KOPT-K1 (cell line): ENCODE results near the gene SLIT1.

Experiments used
- H3K27ac ChIP-seq: fragments of 200-600 bp; sonication (generic); 2 replicates; pipeline ENCODE4 v1.5.1; 2016; ENCODE audit warnings: antibody characterized with exemption, mild to moderate bottlenecking, low read depth, low read length; ENCODE audit not compliant: poor library complexity, severe bottlenecking
- H3K36me3 ChIP-seq: fragments of 200-600 bp; sonication (generic); 2 replicates; pipeline ENCODE4 v1.5.1; 2017; ENCODE audit warnings: antibody characterized with exemption, mild to moderate bottlenecking, low read length, moderate library complexity; ENCODE audit not compliant: insufficient read depth
- H3K9me3 ChIP-seq: fragments of 200-600 bp; sonication (generic); 2 replicates; pipeline ENCODE4 v1.5.1; 2017; ENCODE audit warnings: antibody characterized with exemption, low read length, mild to moderate bottlenecking; ENCODE audit not compliant: insufficient read depth, poor library complexity, severe bottlenecking

Gene SLIT1

GRCh38 chr10:97013983-97014382, 171.8 kb downstream of the SLIT1 start:
- H3K9me3 ChIP-seq = no peaks in the 10 kb centered on the region
- H3K27ac ChIP-seq = no peak overlapping the region
- peaks cover 81% of the 10 kb centered on the region for H3K36me3 ChIP-seq

- Histone ChIP-seq H3K9me3 (no peaks in the 10 kb centered on the region), H3K36me3 (peaks cover 78% of the 10 kb centered on the region), H3K27ac (no peak overlapping the region)
Observed at GRCh38 chr10:97013568-97013967, 172.2 kb downstream of the SLIT1 start.

DNA sequence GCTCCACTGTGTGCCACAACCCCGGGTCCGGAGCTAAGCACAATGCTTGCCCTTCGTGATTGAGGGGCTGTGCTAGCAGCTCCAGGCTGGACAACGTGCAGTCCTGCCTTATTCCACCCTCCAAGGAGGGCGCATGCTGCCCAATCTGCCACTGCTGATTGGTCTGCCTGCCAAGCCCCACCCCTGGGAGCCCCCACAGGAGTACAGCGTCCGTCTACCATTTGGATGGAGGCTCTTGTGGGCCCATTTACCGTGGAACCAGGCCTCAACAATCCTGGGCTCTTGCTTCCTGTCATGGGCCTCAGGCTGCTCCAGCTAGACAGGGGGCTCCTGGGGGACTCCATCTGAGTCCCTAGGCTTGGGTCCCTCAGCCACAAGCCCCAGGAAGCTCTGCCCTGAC, 173.3 kb downstream of the SLIT1 start:
- no peak overlapping the region for H3K27ac ChIP-seq
- peaks cover 80% of the 10 kb centered on the region for H3K36me3 ChIP-seq
- peaks cover 10% of the 10 kb centered on the region for H3K9me3 ChIP-seq

DNA sequence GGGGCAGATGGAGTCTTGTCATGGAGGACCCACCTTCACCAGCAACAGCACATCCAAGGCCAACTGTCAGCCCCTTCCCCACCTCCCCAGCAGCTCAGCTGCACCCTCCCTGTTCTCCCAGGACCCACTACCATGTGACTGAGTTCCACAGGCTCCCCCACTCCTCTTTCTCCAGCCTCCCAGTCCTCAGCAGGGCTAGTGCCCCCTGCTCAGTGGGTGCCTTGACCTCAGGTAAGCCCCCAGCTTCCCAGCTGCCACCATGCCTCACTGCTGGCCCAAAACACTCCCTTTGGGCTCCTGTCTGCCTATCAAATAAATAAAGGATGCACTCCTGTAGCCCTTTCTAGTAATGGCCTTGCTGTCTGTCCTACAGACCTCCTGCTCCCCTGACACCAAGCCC, 174.4 kb downstream of the SLIT1 start:
- peaks cover 91% of the 10 kb centered on the region for H3K36me3 ChIP-seq
- H3K9me3 ChIP-seq = peaks cover 14% of the 10 kb centered on the region
- no peak overlapping the region for H3K27ac ChIP-seq

DNA sequence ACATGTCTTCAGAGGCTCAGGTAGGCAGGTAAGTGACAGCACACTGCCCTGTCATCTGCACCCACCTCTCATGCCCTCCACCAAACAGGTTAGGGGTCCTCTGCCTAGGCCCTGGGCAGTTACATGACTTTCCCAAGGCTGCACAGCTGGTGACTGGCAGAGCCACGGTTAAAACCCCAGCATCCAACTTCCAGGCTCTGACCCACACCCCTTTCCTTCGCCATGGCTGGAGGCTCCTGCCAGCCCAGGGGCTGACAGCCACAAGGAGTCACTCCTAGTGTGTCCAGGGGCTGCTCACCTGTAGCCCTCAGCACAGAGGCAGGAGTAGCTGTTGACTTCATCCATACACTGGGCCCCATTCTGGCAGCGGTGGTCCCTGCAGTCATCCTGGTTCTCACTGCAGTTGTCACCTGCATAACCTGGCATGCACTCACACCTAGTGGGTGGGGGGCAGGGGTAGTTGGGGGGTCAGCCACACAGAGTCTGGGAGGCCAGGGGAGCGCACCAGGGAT, 175.0 kb downstream of the SLIT1 start:
- H3K9me3 ChIP-seq = peaks cover 14% of the 10 kb centered on the region
- no peak overlapping the region for H3K27ac ChIP-seq
- H3K36me3 ChIP-seq = peaks cover 95% of the 10 kb centered on the region

DNA sequence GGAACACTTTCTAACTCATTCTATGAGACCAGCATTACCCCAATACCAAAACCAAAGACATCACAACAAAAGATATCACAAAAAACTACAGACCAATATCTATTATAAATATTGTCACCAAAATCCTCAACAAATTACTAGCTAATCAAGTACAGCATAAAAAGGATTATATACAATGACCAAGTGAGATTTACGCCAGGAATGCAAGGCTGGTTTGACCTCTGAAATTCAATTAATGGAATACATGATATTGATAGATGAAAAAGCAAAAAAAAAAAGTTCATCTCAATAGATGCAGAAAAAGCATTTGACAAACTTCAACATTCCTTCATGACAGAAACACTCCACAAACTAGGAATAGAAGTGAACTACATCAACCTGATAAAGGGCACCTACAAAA, 178.3 kb downstream of the SLIT1 start:
- Histone ChIP-seq H3K27ac (no peak overlapping the region), H3K9me3 (peaks cover 14% of the 10 kb centered on the region)

DNA sequence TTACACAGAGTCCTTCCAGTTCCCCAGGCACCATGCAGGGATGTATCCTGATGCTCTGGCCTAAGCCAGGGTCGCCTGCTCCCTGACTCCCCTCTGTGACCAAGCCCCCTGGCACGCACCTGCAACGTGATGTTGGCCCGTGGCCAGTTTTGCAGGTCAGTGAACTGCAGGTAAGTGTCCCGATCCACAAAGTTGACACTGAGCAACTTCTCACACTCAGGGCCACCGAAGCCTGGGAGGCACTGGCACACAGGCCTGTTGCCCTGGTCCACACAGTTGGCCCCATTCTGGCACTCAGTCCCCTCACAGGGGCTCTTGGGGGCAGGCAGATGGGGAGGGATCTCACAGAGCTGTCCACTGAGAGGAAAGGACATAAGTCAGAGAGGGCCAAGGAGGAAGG, 179.4 kb downstream of the SLIT1 start:
- Histone ChIP-seq H3K27ac (no peak overlapping the region), H3K9me3 (peaks cover 14% of the 10 kb centered on the region), H3K36me3 (peaks cover 95% of the 10 kb centered on the region)

More for the DNA sequence above, 178.3 kb downstream of the SLIT1 start:
- H3K36me3 ChIP-seq = peaks cover 95% of the 10 kb centered on the region

GRCh38 chr10:97005349-97005748, 180.4 kb downstream of the SLIT1 start:
- no peak overlapping the region for H3K27ac ChIP-seq
- peaks cover 95% of the 10 kb centered on the region for H3K36me3 ChIP-seq
- peaks cover 14% of the 10 kb centered on the region for H3K9me3 ChIP-seq

GRCh38 chr10:97004591-97004990, 181.2 kb downstream of the SLIT1 start:
- H3K9me3 ChIP-seq = peaks cover 14% of the 10 kb centered on the region
- H3K36me3 ChIP-seq = peaks cover 95% of the 10 kb centered on the region
- H3K27ac ChIP-seq = no peak overlapping the region

- Histone ChIP-seq H3K27ac (no peak overlapping the region), H3K9me3 (peaks cover 14% of the 10 kb centered on the region), H3K36me3 (peaks cover 96% of the 10 kb centered on the region)
Observed at GRCh38 chr10:97003804-97004201, 182.0 kb downstream of the SLIT1 start.

DNA sequence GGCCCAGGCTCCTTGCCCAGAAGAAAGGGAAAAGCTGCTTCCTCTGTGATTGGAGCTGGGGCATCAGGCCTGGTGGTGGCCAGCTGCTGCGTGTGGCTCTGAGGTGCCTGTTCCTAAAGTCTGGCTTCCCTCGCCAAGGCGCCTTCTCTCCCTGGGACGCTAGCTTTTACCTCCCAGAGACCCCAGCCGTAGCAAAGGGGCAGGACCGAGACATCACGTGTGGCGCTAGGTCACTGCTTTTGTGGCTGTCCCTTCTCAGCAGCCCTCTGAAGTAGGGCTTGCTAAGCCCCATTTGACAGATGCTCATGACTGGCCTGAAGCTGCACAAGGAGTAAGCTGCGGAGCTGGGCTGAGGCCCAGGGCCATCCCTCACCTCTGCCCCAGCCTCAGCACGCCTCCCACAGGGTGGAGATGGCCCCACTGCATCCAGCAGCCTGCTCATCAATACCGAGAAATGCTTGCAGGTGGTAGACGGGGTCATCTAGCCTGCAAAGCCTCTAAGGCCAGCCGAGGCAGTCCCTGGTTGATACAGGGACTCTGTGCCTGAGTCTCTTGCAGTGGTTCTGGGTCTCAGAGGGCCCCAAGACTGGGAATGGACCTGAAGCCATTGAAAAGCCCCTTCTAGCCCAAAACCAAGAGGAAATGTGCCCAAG, 182.5 kb downstream of the SLIT1 start:
- peaks cover 12% of the 10 kb centered on the region for H3K9me3 ChIP-seq
- no peak overlapping the region for H3K27ac ChIP-seq
- H3K36me3 ChIP-seq = peaks cover 98% of the 10 kb centered on the region

DNA sequence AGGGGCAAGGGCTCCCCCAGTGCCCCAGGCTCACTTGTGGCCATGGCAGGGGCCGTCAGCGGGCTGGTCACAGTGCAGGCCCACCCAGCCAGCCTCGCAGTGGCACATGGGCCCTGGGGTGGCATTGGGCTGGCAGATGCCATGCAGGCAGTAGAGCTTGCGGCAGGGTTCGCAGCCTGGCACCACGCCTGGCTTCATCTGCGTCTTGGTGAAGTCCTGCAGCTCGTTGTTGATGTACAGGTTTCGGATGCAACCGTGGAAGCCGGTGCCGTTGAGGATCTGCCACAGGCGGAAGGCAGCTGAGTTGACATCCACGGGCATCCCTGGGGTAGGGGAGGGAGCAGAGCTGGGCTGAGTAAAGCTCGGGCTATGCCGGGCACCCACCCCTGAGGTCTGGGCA, 183.1 kb downstream of the SLIT1 start:
- Histone ChIP-seq H3K36me3 (peaks cover 98% of the 10 kb centered on the region), H3K27ac (no peak overlapping the region), H3K9me3 (peaks cover 6% of the 10 kb centered on the region)

- H3K27ac ChIP-seq = no peak overlapping the region
- no peaks in the 10 kb centered on the region for H3K9me3 ChIP-seq
- H3K36me3 ChIP-seq = peaks cover 92% of the 10 kb centered on the region
Observed at GRCh38 chr10:97001183-97001991, 184.4 kb downstream of the SLIT1 start.

DNA sequence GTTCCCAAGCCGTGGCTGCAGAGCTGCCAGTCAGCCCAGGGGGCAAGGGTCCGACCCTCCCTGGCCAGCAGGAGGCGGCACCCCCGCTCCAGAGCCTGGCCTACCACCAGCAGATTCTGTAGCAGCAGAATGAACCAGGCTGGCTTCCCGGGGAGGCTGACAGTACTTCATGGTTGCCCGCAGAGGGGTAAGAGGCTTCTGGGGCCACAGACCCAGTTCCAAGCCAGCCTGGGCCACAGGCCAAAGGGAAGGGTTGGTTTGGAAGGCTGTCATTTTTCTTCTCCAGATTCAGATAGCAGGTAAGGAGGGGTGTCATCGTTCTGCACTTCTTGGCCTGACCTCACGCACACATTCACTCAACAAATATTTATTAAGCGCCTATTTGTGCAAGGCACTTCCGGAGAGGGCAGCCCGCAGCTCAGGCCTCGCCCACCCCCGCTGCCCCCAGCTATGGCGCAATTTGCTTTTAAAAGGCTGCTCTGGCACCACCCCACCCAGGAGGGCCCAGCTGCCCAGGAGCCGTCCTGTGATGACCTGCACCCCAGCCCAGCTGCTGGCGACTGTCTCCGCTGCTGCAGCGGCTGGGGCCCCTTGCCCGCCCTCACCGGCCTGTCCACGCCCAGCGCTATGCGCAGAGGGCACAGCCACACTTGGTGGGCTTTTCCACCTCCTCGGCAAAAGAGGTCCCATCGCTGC, 185.1 kb downstream of the SLIT1 start:
- H3K36me3 ChIP-seq = peaks cover 85% of the 10 kb centered on the region
- no peak overlapping the region for H3K27ac ChIP-seq
- no peaks in the 10 kb centered on the region for H3K9me3 ChIP-seq

DNA sequence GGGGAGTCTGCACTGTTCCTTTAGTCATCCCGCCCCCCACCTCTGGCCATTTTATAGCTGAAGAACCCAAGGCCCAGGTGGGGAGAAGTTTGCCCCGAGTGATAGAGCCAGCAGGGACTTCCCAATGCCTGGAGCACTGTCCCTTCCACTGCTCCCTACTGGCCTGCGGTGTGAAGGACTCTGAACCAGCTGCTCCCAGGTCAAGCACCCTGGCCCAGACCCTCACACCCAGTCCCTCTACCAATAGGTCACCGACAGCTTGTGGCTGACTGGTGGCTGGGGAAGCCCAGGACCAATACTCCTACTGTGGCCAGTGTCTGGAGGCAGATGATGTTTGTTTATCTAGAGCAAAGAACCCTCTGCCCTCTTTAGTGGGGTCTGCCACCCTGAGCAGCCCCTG, 185.8 kb downstream of the SLIT1 start:
- H3K9me3 ChIP-seq = no peaks in the 10 kb centered on the region
- H3K27ac ChIP-seq = no peak overlapping the region
- H3K36me3 ChIP-seq = peaks cover 78% of the 10 kb centered on the region
